Memory B cell (primary cell): ENCODE data around the gene SV2B.

Experiments used
- ATAC-seq: fragments of 150-1000 bp; cut with Tn5 transposase; 2 replicates; pipeline ENCODE4 v1.10.0; 2021; ENCODE audit warnings: low read depth, mild to moderate bottlenecking, moderate library complexity
- DNase-seq, 2 donors: peaks; one replicate each; pipeline ENCODE4 v3.0.0; 2022; ENCODE audit warnings: low spot score in 2 of 2
- H3K27ac Mint-ChIP-seq: one replicate; pipeline ENCODE4 v1.8.0; 2022; ENCODE audit warnings: mild to moderate bottlenecking, moderate library complexity, mixed read lengths
- H3K27me3 Mint-ChIP-seq: one replicate; pipeline ENCODE4 v1.8.0; 2022; ENCODE audit warnings: mixed read lengths
- H3K36me3 Mint-ChIP-seq: one replicate; pipeline ENCODE4 v1.8.0; 2022; ENCODE audit warnings: mild to moderate bottlenecking, mixed read lengths
- H3K4me1 Mint-ChIP-seq: one replicate; pipeline ENCODE4 v1.8.0; 2022; ENCODE audit warnings: mixed read lengths
- H3K4me3 Mint-ChIP-seq: one replicate; pipeline ENCODE4 v1.8.0; 2022; ENCODE audit warnings: mild to moderate bottlenecking, moderate library complexity, mixed read lengths
- H3K9me3 Mint-ChIP-seq: one replicate; pipeline ENCODE4 v1.8.0; 2022; ENCODE audit warnings: mixed read lengths

Gene SV2B

DNA sequence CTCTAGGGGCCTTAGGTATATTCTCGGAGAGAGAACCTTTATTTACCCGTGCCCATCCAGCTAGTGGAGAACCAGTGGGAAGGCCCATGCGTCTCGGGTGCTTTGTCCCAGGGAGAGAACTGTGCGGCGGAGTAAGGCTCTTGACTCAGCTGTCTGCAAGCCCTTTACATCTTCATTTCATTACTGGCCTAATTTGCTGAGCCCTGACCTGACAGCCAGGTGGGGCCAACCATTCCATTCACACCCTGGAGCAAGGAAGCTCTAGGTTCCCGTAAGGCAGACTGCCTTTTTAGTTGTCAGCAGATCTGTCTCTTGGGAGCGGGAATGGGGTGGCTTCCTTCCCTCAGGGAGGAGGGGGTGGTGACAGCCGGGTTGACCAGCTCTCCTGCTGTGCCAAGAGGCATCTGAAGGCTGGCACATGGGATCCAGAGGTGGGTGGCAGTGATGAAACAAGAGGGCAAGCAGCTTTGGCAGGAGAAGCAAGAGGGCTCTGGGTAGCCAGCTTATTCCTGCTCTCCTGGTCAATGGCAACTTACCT lies 36.4 kb downstream of the SV2B start:
- H3K27me3 Mint-ChIP-seq: peaks cover 17% of the 10 kb centered on the region
- no peaks in the 10 kb centered on the region for H3K36me3 Mint-ChIP-seq
- no peak overlapping the region for H3K4me3 Mint-ChIP-seq
- ATAC-seq (no peak), DNase-seq (no peak)
- H3K27ac Mint-ChIP-seq: no peak overlapping the region
- no peaks in the 10 kb centered on the region for H3K9me3 Mint-ChIP-seq
- H3K4me1 Mint-ChIP-seq: no peaks in the 10 kb centered on the region

DNA sequence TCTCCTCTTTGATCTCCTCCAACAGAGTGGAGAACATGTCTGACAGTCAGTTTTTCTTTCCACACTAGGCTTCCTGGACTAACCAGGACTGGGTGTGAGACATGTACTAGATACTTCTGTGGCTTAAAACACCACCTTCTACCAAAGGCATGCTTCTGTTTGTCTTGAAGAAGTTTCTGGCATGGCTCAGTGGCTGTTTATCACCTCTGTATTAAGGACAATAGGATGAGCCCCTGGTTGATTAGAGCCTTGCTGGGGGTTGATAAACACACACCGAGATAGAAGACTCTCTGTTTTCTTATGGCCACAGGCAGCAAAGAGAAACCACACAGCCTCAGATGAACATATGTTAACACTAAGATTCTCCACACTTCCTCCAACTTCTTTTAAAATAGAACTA lies 40.5 kb downstream of the SV2B start:
- Mint-ChIP-seq H3K4me1 (peaks cover 2% of the 10 kb centered on the region), H3K4me3 (no peak overlapping the region), H3K9me3 (no peaks in the 10 kb centered on the region), H3K27me3 (peaks cover 11% of the 10 kb centered on the region), H3K36me3 (no peaks in the 10 kb centered on the region), H3K27ac (no peak overlapping the region)
- no peak for ATAC-seq
- no peak for DNase-seq

DNA sequence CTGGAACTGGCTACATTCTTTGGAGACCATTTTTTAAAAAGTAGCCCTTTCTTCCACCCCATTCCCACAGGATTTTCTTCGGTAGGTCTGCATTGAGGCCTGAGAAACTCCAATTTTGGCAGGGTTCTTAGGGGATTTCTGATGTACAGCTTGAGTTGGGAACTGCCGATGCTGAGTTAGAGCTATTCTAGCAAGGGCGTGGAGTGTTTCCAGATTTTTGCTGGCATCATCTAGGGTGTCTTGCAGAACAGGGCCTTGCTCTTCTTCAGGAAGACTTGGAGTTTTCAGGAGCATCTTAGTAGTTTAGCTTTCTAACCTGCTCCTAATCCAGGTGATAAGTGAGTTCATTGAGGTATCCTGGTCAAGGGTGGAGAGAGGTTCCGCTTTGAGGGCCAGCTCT lies 41.0 kb downstream of the SV2B start:
- Mint-ChIP-seq H3K27ac (no peak overlapping the region), H3K4me1 (peaks cover 2% of the 10 kb centered on the region), H3K4me3 (no peak overlapping the region), H3K9me3 (no peaks in the 10 kb centered on the region), H3K36me3 (peaks cover 1% of the 10 kb centered on the region), H3K27me3 (peaks cover 9% of the 10 kb centered on the region)
- ATAC-seq (no peak), DNase-seq (no peak)

DNA sequence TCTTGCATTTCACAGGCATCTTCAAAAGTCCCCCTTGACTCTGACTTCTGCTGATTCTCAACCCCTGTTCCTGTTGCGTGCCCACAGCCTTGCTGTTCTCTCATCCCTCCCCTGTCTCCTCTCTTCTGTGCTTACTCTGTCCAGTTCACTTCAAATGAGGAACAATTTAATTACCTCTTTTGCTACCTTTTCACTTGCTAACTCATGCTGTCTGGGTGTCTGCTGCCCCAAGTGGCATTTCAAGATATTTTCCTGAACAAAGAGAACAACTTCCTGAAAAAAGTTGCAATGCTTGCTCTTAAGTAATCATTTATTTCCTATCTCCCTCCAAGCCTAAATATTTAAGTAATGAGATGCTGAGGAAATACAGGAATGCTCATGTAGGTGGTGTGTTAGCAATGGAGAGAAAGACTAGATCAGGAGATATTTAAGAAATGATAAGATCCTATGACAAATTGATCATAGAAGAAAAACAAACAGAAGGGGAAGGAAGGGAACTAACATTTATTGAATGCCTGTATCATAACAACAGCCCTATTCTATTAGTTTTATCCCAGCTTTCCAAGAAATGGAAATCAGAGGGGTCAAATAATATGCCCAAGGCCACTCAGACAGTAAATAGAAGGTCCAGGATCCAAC lies 42.2 kb downstream of the SV2B start:
- Mint-ChIP-seq H3K27me3 (peaks cover 7% of the 10 kb centered on the region), H3K36me3 (peaks cover 2% of the 10 kb centered on the region), H3K27ac (no peak overlapping the region), H3K9me3 (no peaks in the 10 kb centered on the region), H3K4me3 (no peak overlapping the region), H3K4me1 (peaks cover 2% of the 10 kb centered on the region)
- ATAC-seq (peak; percentile 42), DNase-seq (no peak)

DNA sequence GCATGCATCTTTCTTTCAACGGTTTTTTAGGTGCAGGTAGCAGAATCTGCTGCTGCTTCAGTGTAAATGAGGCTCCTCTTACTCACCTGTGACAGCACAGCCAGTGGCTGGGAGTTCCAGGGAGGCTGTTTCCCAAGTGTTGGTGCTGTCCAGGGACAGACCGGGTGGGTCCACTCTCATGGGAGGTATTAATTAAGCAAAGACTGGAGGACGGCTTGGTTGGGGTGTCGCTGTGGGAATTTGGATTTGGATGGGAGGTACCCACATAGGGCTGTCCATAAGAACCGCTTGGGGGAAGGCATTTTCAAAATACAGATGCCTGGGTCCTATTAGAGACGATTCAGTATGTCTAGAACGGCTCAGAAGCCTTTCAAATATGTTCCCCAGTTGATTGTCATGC lies 42.9 kb downstream of the SV2B start:
- Mint-ChIP-seq H3K27me3 (peaks cover 11% of the 10 kb centered on the region), H3K36me3 (peaks cover 2% of the 10 kb centered on the region), H3K4me3 (no peak overlapping the region), H3K27ac (no peak overlapping the region), H3K4me1 (peaks cover 2% of the 10 kb centered on the region), H3K9me3 (no peaks in the 10 kb centered on the region)
- DNase-seq: no peak
- ATAC-seq: no peak

DNA sequence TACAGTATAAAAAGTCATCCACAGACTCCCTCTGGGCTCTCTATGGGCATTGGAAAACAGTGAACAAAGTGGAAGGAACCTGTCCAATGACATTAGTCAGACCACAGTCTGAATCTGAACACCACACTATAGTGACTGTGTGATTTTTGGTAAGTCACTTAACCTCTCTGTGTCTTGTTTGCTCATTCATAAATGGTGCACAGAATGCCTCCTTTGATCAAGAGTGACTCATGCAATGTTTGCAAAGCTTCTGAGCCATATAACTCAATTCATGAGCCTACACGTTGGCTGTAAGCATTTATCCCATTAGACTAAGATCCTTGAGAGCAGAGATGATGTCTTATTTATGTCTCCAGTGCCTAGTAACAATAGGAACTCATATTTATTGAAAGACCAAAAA lies 46.7 kb downstream of the SV2B start:
- peaks cover 2% of the 10 kb centered on the region for H3K4me1 Mint-ChIP-seq
- no peak for DNase-seq
- H3K27me3 Mint-ChIP-seq: peaks cover 17% of the 10 kb centered on the region
- peaks cover 2% of the 10 kb centered on the region for H3K36me3 Mint-ChIP-seq
- H3K9me3 Mint-ChIP-seq: no peaks in the 10 kb centered on the region
- H3K27ac Mint-ChIP-seq: no peak overlapping the region
- ATAC-seq: no peak
- no peak overlapping the region for H3K4me3 Mint-ChIP-seq

DNA sequence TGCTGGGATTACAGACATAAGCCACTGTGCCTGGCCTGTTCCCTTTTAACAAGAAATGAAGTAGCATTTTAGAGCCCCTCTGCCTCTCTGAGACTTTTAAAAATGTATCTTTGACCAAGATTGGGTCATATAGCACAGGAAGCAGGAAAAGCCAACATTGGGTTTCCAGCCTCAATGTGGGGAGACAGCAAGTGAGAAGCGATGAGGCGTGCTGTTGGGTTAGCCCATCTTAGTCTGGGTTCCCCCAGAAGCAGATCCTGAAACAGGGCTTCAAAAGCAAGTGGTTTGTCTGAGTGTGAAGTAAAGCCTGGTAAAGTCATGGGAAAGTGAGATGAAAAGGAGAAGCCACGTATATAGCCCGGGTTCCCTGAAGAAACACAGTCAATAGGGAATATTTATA lies 48.2 kb downstream of the SV2B start:
- Mint-ChIP-seq H3K9me3 (no peaks in the 10 kb centered on the region), H3K4me3 (no peak overlapping the region), H3K27me3 (peaks cover 16% of the 10 kb centered on the region), H3K27ac (no peak overlapping the region), H3K4me1 (no peaks in the 10 kb centered on the region), H3K36me3 (peaks cover 2% of the 10 kb centered on the region)
- ATAC-seq: no peak
- no peak for DNase-seq

DNA sequence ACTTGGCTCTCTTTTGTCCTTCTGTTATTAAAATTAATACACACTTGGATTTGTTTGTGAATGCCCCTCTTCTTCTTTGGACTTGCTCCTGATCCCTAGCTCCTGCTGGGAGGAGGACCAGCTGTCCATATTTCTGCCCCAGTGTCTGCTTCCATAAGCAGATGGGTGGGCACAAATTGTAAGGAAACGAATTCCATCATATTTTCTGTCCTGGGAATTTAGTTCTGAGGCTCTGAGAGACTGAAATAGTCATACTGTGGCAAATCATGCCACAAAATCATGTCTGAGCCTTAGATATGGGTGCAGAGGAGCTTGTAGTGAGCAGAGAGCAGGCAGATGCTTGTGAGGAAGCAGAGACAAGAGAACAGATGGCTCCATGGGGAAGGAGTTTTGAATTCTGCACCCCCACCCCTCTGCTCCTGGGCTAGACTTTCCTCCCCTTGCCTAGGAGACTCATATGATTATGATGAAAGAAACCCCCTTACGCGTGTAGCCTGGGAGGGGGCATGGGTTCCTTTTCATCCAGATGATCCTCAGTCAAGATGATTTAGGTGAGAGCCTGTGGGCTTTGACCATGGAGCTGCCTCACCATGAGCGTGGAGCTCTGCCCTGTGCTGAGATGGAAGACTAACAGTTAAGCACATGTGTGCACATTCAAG lies 50.6 kb downstream of the SV2B start:
- no peak overlapping the region for H3K27ac Mint-ChIP-seq
- H3K4me3 Mint-ChIP-seq: no peak overlapping the region
- peaks cover 1% of the 10 kb centered on the region for H3K9me3 Mint-ChIP-seq
- H3K27me3 Mint-ChIP-seq: peaks cover 25% of the 10 kb centered on the region
- DNase-seq: no peak
- H3K4me1 Mint-ChIP-seq: no peaks in the 10 kb centered on the region
- peaks cover 2% of the 10 kb centered on the region for H3K36me3 Mint-ChIP-seq
- no peak for ATAC-seq

DNA sequence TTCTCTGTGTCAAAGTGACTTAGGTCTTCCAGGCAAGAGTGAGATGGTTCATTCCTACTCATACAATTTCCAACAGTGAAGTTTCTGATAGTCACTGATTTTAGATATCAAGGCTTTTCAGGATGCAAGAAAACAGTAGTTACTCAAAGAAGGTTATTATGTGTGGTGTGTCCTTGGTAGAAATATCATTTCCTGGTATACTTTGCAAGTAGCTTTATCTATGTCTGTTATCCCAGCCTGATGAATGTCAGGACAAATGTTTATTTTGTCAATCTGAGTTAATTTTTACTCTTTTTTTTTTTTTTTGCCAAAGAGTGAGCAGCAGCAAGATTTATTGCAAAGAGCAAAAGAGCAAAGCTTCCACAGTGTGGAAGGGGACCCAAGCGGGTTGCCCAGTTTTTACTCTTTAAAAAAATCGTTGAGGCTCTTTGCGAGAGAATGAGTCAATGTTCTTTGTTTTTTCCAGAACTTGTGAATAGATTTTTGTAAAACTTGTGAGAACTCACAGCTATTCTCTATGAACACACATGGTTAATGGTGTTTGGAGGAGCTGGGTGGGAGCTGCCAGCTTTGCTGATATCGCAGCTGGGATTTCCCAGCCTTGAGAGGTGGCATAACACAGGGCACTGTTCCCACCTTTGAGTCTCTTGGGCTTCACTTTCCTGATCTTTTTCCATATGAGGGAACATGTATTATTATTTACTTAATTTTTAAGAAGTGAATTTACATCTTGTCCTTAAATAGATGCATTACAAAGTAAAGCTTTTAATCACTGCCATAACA lies 51.9 kb downstream of the SV2B start:
- Mint-ChIP-seq H3K4me3 (no peak overlapping the region), H3K36me3 (no peaks in the 10 kb centered on the region), H3K9me3 (peaks cover 1% of the 10 kb centered on the region), H3K27ac (no peak overlapping the region), H3K4me1 (no peaks in the 10 kb centered on the region), H3K27me3 (peaks cover 26% of the 10 kb centered on the region)
- no peak for DNase-seq
- ATAC-seq: no peak

DNA sequence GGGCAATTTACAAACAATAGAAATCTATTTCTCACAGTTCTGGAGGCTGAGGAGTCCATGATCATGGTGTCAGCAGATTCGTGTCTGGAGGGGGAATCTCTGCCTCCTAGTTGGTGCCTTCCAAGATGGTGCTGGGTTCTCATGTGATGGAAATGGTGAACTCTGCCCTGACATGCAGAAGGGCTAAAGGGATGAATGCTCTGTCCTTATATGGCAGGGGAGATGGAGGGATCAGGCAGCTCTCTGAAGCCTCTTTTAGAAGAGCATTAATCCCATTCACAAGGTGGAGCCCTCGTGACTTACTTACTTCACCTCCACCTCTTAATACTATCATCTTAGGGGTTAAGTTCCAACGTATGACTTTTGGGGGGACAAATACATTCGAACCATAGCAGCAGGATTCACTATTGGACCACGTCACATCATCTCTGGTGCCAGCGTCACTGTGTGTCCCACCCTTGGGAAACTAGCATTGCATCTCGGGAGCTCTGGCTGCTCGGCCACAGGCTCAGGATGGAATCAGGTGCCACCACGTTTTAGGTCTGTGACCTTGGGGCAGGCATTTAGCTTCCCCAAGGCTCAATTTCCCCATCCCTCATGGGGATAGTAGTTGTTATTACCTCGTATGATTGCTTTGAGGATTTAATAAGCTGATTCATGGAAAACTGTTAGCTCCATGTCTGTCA lies 53.0 kb downstream of the SV2B start:
- ATAC-seq (no peak), DNase-seq (no peak)
- peaks cover 22% of the 10 kb centered on the region for H3K27me3 Mint-ChIP-seq
- H3K36me3 Mint-ChIP-seq: no peaks in the 10 kb centered on the region
- no peak overlapping the region for H3K4me3 Mint-ChIP-seq
- peaks cover 1% of the 10 kb centered on the region for H3K9me3 Mint-ChIP-seq
- no peak overlapping the region for H3K27ac Mint-ChIP-seq
- H3K4me1 Mint-ChIP-seq: no peaks in the 10 kb centered on the region

DNA sequence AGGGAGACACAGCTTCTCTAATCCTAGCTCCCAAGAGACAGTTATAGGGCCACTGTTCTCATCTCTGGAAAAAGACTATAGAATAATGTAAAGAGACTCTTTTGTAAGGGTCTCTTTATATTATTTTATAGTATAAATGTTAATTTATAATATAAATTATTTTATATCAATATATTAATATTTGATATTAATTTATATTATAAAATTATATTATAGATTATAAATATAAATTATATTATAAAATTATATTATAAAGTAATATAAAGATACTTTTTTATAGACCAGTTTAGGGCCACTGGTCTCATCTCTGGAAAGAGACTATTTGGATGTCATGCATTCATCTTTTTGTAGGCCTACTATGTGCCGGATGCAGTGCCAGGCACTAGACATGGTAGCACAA lies 53.9 kb downstream of the SV2B start:
- peaks cover 1% of the 10 kb centered on the region for H3K9me3 Mint-ChIP-seq
- H3K27ac Mint-ChIP-seq: no peak overlapping the region
- no peaks in the 10 kb centered on the region for H3K36me3 Mint-ChIP-seq
- H3K4me3 Mint-ChIP-seq: no peak overlapping the region
- no peaks in the 10 kb centered on the region for H3K4me1 Mint-ChIP-seq
- no peak for DNase-seq
- ATAC-seq: no peak
- peaks cover 24% of the 10 kb centered on the region for H3K27me3 Mint-ChIP-seq

DNA sequence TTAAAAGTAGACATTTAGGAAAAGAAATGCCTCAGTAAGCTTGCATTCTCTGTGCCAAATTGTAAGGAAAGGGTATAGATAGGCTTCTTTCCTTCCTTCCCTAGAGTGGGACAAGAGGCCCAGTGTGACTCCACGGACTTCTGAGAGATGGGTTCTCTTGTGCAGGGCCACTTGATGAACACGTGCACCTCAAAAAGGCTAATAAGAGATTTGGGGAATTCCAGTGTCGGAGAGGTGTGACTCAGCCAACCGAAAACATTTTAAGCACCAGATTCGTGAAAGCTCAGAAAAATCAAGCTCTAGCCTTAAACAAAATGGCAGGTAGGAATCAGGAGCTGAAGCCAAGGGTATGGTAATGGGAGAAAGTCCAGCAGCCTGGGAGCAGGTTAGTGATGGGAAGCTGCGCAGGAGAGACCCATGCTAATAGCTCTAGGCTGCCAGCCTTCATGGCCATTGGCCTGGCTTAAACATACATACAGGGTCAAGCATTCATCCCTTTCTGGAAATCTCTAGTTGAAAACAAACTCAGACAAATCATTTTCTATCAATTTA lies 56.2 kb downstream of the SV2B start:
- ATAC-seq (no peak), DNase-seq (no peak)
- Mint-ChIP-seq H3K4me3 (no peak overlapping the region), H3K4me1 (no peaks in the 10 kb centered on the region), H3K9me3 (peaks cover 1% of the 10 kb centered on the region), H3K27ac (no peak overlapping the region), H3K27me3 (peaks cover 17% of the 10 kb centered on the region), H3K36me3 (no peaks in the 10 kb centered on the region)

DNA sequence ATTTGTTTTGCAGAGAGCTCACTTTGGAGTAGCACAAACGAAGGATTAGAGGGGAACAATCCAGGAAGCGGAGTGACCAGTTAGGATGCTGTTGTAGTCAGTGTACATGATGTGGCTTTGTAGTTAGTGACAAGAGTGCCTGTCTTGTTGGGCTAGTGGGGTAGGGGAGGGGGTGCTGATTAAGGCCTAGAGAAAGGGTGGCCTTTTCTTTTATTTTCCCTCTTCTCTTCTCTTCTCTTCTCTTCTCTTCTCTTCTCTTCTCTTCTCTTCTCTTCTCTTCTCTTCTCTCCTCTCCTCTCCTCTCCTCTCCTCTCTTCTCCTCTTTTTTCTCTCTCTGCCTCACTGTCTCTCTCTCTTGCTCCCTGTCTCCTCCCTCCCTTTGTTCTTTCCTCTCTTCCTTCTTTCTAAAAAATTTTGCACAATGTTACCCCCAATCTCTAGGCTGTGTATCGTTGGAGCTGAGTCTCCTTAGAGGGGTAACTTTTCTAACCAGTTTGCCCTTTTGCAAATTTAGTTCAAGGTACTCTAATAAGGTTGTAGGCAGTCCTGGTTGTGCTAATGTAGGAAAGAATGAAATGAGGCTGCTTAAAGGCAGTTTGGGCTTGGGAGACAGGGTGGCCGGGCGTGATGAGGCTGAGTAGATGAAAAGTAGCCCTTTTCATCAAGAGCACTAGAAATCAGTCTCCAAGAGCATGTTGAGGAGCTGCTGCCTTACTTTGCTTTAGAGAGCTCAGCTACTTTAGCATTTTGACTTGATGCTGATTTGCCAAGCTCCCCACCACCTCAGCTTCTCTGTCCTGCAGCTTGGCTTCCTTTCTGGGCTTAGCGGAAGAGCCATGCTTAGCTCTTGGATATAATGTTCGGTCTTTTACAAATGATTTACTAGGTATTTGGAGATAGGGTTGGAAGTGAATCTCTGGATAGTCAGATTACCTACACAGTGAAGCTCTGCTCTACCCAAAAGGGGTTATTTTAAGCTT lies 58.6 kb downstream of the SV2B start:
- Mint-ChIP-seq H3K27ac (no peak overlapping the region), H3K4me1 (no peaks in the 10 kb centered on the region), H3K9me3 (peaks cover 1% of the 10 kb centered on the region), H3K36me3 (no peaks in the 10 kb centered on the region), H3K4me3 (no peak overlapping the region), H3K27me3 (peaks cover 16% of the 10 kb centered on the region)
- ATAC-seq (no peak), DNase-seq (no peak)
